Measurements from ENCODE around the gene FAT1.

The FAT1 gene

GRCh38 chr4:186749611-186750281, 26.1 kb upstream of the FAT1 start:
- no peak for DNase-seq

GRCh38 chr4:186746581-186746980, 22.9 kb upstream of the FAT1 start:
- no peak for DNase-seq

GRCh38 chr4:186743261-186743660, 19.6 kb upstream of the FAT1 start:
- DNase-seq, result no peak

GRCh38 chr4:186740822-186741221, 17.2 kb upstream of the FAT1 start:
- DNase-seq, result no peak

- no peak for DNase-seq
Observed at GRCh38 chr4:186739802-186740434, 16.3 kb upstream of the FAT1 start.

GRCh38 chr4:186739317-186739716, 15.7 kb upstream of the FAT1 start:
- DNase-seq, result no peak

GRCh38 chr4:186738421-186738820, 14.8 kb upstream of the FAT1 start:
- no peak for DNase-seq

- no peak for DNase-seq
Observed at GRCh38 chr4:186737427-186737826, 13.8 kb upstream of the FAT1 start.

- no peak for DNase-seq
Observed at GRCh38 chr4:186736466-186736865, 12.8 kb upstream of the FAT1 start.

- no peak for DNase-seq
Observed at GRCh38 chr4:186734251-186734650, 10.6 kb upstream of the FAT1 start.

- DNase-seq, result no peak
Observed at GRCh38 chr4:186733778-186734177, 10.1 kb upstream of the FAT1 start.

GRCh38 chr4:186730621-186731020, 7.0 kb upstream of the FAT1 start:
- DNase-seq, result no peak

GRCh38 chr4:186729856-186730255, 6.2 kb upstream of the FAT1 start:
- no peak for DNase-seq

- DNase-seq, result no peak
Observed at GRCh38 chr4:186728631-186729271, 5.1 kb upstream of the FAT1 start.

- DNase-seq, result no peak
Observed at GRCh38 chr4:186727977-186728519, 4.4 kb upstream of the FAT1 start.

- DNase-seq, result no peak
Observed at GRCh38 chr4:186727169-186727976, 3.7 kb upstream of the FAT1 start.

GRCh38 chr4:186726426-186727168, 2.9 kb upstream of the FAT1 start:
- no peak for DNase-seq

GRCh38 chr4:186725469-186726425, 2.1 kb upstream of the FAT1 start:
- DNase-seq, result no peak

- no peak for DNase-seq
Observed at GRCh38 chr4:186724864-186725468, 1.3 kb upstream of the FAT1 start.

- DNase-seq, result no peak
Observed at GRCh38 chr4:186724058-186724863, 605 bp upstream of the FAT1 start.

Data from KG1 (cell line).